Endothelial cell of umbilical vein (primary cell): ENCODE data around the gene KRTAP4-8. TPM values are rescaled to one million over a fixed set of nuclear protein-coding genes. Genes with fewer than 3 reads are reported as not detected.

Experiments
- BruUV-seq: library from RNA; stranded (reverse); fragments of 400-500 nt; replicated peaks from 2 replicates; lab custom pipeline; 2021; lab: Mats Ljungman, UMichigan
- CTCF ChIA-PET: fragments of 300-600, 350-600 bp; sonication (Branson Sonifier 250); formaldehyde crosslinking; loops from one replicate; lab custom pipeline; 2021; ENCODE audit warnings: antibody characterized with exemption, inconsistent platforms; lab: Charles Lee
- POLR2A ChIA-PET: fragments of 300-600, 350-600 bp; sonication (Branson Sonifier 250); formaldehyde crosslinking; loops from one replicate; lab custom pipeline; 2021; ENCODE audit warnings: antibody characterized with exemption, inconsistent platforms; lab: Charles Lee
- DNase-seq: peaks from one replicate; pipeline ENCODE4 v3.0.0-alpha.2; 2011; ENCODE audit warnings: low read depth, low spot score
- FAIRE-seq: peaks from 2 replicates; lab custom pipeline; 2011; peaks lifted over from hg19 to GRCh38; lab: Jason Lieb, UNC
- H2AFZ ChIP-seq: 2 replicates; pipeline ENCODE4 v1.6.0; 2012; ENCODE audit warnings: low read depth, low read length, control low read depth, inconsistent platforms
- H3K27ac ChIP-seq: 2 replicates; pipeline ENCODE4 v1.5.1; 2011; ENCODE audit warnings: low read depth, mild to moderate bottlenecking, control low read depth, low read length, moderate library complexity; ENCODE audit not compliant: insufficient read depth
- H3K27me3 ChIP-seq, 2 experiments: 2 replicates each; pipeline versions ENCODE4 v1.6.0 to v1.6.1; 2011; ENCODE audit warnings: low read length in 2 of 2, mixed read lengths in 1 of 2; ENCODE audit not compliant: control insufficient read depth in 2 of 2, insufficient read depth in 2 of 2
- H3K36me3 ChIP-seq, 2 experiments: 2 replicates in 1 of 2; 3 replicates in 1 of 2; pipeline ENCODE4 v1.5.1; 2011; ENCODE audit warnings: low read length in 2 of 2, mild to moderate bottlenecking in 1 of 2, moderate library complexity in 1 of 2; ENCODE audit not compliant: control insufficient read depth in 2 of 2, insufficient read depth in 2 of 2; ENCODE audit errors: extremely low read depth in 1 of 2
- H3K4me1 ChIP-seq: 3 replicates; pipeline ENCODE4 v1.5.1; 2011; ENCODE audit warnings: mild to moderate bottlenecking, low read length; ENCODE audit not compliant: control insufficient read depth, insufficient read depth; ENCODE audit errors: extremely low read depth
- H3K4me2 ChIP-seq: 2 replicates; pipeline ENCODE4 v1.6.1; 2011; ENCODE audit warnings: low read length, control low read depth, mixed read lengths; ENCODE audit not compliant: insufficient read depth
- H3K4me3 ChIP-seq, 3 experiments: fragments of 200-600 bp in 1 of 3; sonication (generic), shearing (Covaris generic) in 1 of 3; replicated peaks in 1 of 3; 2 replicates each; pipeline ENCODE4 v1.5.1; 2011 to 2016; ENCODE audit warnings: control low read depth in 3 of 3, low read length in 3 of 3, mild to moderate bottlenecking in 2 of 3, inconsistent platforms in 1 of 3, low read depth in 1 of 3, moderate library complexity in 1 of 3; ENCODE audit not compliant: insufficient read depth in 1 of 3
- H3K79me2 ChIP-seq: 2 replicates; pipeline ENCODE4 v1.6.0; 2012; ENCODE audit warnings: low read length, inconsistent platforms; ENCODE audit not compliant: control insufficient read depth, insufficient read depth
- H3K9ac ChIP-seq: replicated peaks from 2 replicates; pipeline ENCODE3; 2011; ENCODE audit warnings: low read length, control low read depth; ENCODE audit not compliant: insufficient read depth; ENCODE audit errors: extremely low read depth
- H3K9me1 ChIP-seq: replicated peaks from 3 replicates; pipeline ENCODE4 v1.6.0; 2011; ENCODE audit warnings: mild to moderate bottlenecking, low read length; ENCODE audit not compliant: control insufficient read depth, insufficient read depth; ENCODE audit errors: extremely low read depth
- H3K9me3 ChIP-seq: replicated peaks from 2 replicates; pipeline ENCODE4 v1.5.1; 2012; ENCODE audit warnings: low read length, inconsistent platforms; ENCODE audit not compliant: control insufficient read depth, insufficient read depth
- H4K20me1 ChIP-seq: replicated peaks from 2 replicates; pipeline ENCODE3; 2011; ENCODE audit warnings: mild to moderate bottlenecking, low read length; ENCODE audit not compliant: control insufficient read depth, insufficient read depth; ENCODE audit errors: extremely low read depth
- CTCF ChIP-seq, 2 donors: IDR thresholded peaks; 1 replicate in 1 of 2; 2 replicates in 1 of 2; pipeline ENCODE4 v1.5.1; 2011; ENCODE audit warnings: low read length in 2 of 2, mild to moderate bottlenecking in 2 of 2, moderate library complexity in 2 of 2, control low read depth in 1 of 2, inconsistent platforms in 1 of 2, low read depth in 1 of 2; ENCODE audit not compliant: insufficient read depth in 1 of 2; ENCODE audit errors: extremely low read depth in 1 of 2
- EZH2 ChIP-seq: IDR thresholded peaks from 2 replicates; pipeline ENCODE4 v1.6.1; 2012; ENCODE audit warnings: borderline replicate concordance, low read depth, mild to moderate bottlenecking, moderate library complexity, low read length, inconsistent platforms; ENCODE audit not compliant: severe bottlenecking
- FOS ChIP-seq: IDR thresholded peaks from 2 replicates; pipeline ENCODE4 v1.6.1; 2011; ENCODE audit warnings: mild to moderate bottlenecking, low read length, moderate library complexity, borderline replicate concordance; ENCODE audit not compliant: insufficient read depth
- GATA2 ChIP-seq: IDR thresholded peaks from 2 replicates; pipeline ENCODE4 v1.7.0; 2011; ENCODE audit warnings: low read depth, mild to moderate bottlenecking, moderate library complexity, mixed read lengths, low read length; ENCODE audit not compliant: insufficient read length, insufficient read depth
- JUN ChIP-seq: IDR thresholded peaks from 2 replicates; pipeline ENCODE4 v1.6.1; 2011; ENCODE audit warnings: borderline replicate concordance, low read depth; ENCODE audit not compliant: insufficient read length, insufficient read depth
- MYC ChIP-seq: IDR thresholded peaks from one replicate; pipeline ENCODE4 v1.6.1; 2011; ENCODE audit warnings: mild to moderate bottlenecking, low read depth, low read length
- POLR2A ChIP-seq: IDR thresholded peaks from 2 replicates; pipeline ENCODE4 v1.6.1; 2012; ENCODE audit warnings: low read depth, mild to moderate bottlenecking, control low read depth, low read length
- POLR2AphosphoS5 ChIP-seq: IDR thresholded peaks from 2 replicates; pipeline ENCODE4 v1.6.1; 2012; ENCODE audit warnings: low read depth, mild to moderate bottlenecking, control low read depth, low read length, moderate library complexity; ENCODE audit not compliant: insufficient read depth
- dilution Hi-C: fragments of 300-500 bp; cut with MboI; formaldehyde crosslinking; loops from one replicate; pipeline ENCODE4 v1.15.0; 2019; ENCODE audit warnings: low sequenced_read_pairs; ENCODE audit not compliant: extremely low pct_ligation_motif_present
- intact Hi-C: fragments of 100-400 bp; cut with micrococcal nuclease; formaldehyde crosslinking; loops from one replicate; pipeline ENCODE4 v1.10.0; 2022
- polyA plus RNA-seq, 4 experiments: library from polyadenylated mRNA; depleted of rRNA in 3 of 4; stranded (reverse) in 3 of 4; unstranded in 1 of 4; fragments of >200 nt; gene quantifications; 2 replicates each; pipeline versions ENCODE4 v1.2.1 to v1.2.3, GENCODE V29; 2011 to 2012; ENCODE audit warnings: missing spikeins in 1 of 4
- total RNA-seq: library from RNA; stranded (reverse); gene quantifications from 2 replicates; pipeline ENCODE4 v1.2.3, GENCODE V29; 2021
- TF ChIP-seq, protein P1 (sequence below): IDR thresholded peaks from 2 replicates; pipeline ENCODE4 v1.6.1; 2011; ENCODE audit not compliant: insufficient read depth, insufficient read length

The KRTAP4-8 gene
- total and polyA plus RNA-seq, 2 donors (not counting 3 experiments of a cell fraction or from before 2014, with no cell fraction given), result not detected

GRCh38 chr17:41067281-41067680 is 30.7 kb downstream of the KRTAP4-8 start:
- CTCF ChIA-PET, result no interaction called here
- DNase-seq, result no peak
- no peaks in the 10 kb centered on the region for H3K9me3 ChIP-seq

More at GRCh38 chr17:41067281-41067680, 30.7 kb downstream of the KRTAP4-8 start:
- H3K27me3 ChIP-seq, result no peaks in the 10 kb centered on the region
- FAIRE-seq, result no peak
- no peak overlapping the region for H3K4me3 ChIP-seq
- no peak overlapping the region for H2AFZ ChIP-seq
- no peak overlapping the region for H3K27ac ChIP-seq
- H3K9ac ChIP-seq, result no peak overlapping the region
- TF ChIP-seq FOS (no peak), POLR2A (no peak), CTCF (IDR thresholded peaks at IDR 0.05; ENCODE audit: extremely low read depth in 1 of 2, insufficient read depth in 1 of 2, low read depth in 1 of 2, low read length in 2 of 2) (no peak), GATA2 (no peak), POLR2AphosphoS5 (no peak), EZH2 (no peak), JUN (no peak), MYC (no peak)
- TF ChIP-seq, protein P1, sequence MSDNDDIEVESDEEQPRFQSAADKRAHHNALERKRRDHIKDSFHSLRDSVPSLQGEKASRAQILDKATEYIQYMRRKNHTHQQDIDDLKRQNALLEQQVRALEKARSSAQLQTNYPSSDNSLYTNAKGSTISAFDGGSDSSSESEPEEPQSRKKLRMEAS, result no peak
- no peaks in the 10 kb centered on the region for H3K4me1 ChIP-seq
- H3K9me1 ChIP-seq, result no peaks in the 10 kb centered on the region
- intact Hi-C loops, result no loop called here
- no peaks in the 10 kb centered on the region for H3K36me3 ChIP-seq
- H4K20me1 ChIP-seq, result no peaks in the 10 kb centered on the region
- dilution Hi-C loops, result no loop called here
- BruUV-seq, result no TSS peak
- H3K79me2 ChIP-seq, result no peaks in the 10 kb centered on the region
- POLR2A ChIA-PET, result no interaction called here
- H3K4me2 ChIP-seq, result no peak overlapping the region
